Central memory CD4-positive, alpha-beta T cell (primary cell): Measurements from ENCODE around the gene PCDH17.

ENCODE experiments used
- DNase-seq: peaks from one replicate; pipeline ENCODE4 v3.0.0; 2022
- total RNA-seq, 3 experiments: gene quantifications; one replicate each; lab custom pipeline; 2026; lab: John Stamatoyannopoulos, UW

Gene PCDH17, protein sequence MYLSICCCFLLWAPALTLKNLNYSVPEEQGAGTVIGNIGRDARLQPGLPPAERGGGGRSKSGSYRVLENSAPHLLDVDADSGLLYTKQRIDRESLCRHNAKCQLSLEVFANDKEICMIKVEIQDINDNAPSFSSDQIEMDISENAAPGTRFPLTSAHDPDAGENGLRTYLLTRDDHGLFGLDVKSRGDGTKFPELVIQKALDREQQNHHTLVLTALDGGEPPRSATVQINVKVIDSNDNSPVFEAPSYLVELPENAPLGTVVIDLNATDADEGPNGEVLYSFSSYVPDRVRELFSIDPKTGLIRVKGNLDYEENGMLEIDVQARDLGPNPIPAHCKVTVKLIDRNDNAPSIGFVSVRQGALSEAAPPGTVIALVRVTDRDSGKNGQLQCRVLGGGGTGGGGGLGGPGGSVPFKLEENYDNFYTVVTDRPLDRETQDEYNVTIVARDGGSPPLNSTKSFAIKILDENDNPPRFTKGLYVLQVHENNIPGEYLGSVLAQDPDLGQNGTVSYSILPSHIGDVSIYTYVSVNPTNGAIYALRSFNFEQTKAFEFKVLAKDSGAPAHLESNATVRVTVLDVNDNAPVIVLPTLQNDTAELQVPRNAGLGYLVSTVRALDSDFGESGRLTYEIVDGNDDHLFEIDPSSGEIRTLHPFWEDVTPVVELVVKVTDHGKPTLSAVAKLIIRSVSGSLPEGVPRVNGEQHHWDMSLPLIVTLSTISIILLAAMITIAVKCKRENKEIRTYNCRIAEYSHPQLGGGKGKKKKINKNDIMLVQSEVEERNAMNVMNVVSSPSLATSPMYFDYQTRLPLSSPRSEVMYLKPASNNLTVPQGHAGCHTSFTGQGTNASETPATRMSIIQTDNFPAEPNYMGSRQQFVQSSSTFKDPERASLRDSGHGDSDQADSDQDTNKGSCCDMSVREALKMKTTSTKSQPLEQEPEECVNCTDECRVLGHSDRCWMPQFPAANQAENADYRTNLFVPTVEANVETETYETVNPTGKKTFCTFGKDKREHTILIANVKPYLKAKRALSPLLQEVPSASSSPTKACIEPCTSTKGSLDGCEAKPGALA (N-terminal part only)
- total RNA-seq = 0 to 0.39 (median 0.16) reads per million in 3 experiments

- peak; percentile 23 for DNase-seq
Measured at GRCh38 chr13:57631596-57632275, at the start of gene PCDH17. TSS of gene PCDH17 (plus strand) at chr13:57631744. CDS start at chr13:57632547, 803 bp downstream.

- no peak for DNase-seq
Measured at GRCh38 chr13:57582032-57582431, 49.5 kb upstream of the PCDH17 start.

DNA sequence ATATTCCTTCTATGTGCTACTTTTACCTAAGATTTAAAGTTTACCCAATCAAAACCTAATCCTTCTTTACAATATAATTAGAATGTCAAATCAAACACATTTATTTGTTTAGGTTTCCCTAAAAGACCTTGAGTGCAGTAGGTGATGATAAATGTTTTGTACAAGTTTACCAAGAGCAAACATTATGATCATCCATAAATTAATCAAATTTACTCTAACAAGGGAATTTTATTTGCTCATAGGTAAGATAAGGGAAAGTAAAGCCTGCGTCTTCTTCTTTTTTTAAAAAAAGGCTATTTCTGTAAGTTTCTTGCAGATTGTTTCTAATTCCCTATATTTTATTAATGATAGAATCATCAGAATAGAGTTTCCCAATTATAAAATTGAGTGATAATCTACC lies 48.0 kb upstream of the PCDH17 start:
- no peak for DNase-seq

DNA sequence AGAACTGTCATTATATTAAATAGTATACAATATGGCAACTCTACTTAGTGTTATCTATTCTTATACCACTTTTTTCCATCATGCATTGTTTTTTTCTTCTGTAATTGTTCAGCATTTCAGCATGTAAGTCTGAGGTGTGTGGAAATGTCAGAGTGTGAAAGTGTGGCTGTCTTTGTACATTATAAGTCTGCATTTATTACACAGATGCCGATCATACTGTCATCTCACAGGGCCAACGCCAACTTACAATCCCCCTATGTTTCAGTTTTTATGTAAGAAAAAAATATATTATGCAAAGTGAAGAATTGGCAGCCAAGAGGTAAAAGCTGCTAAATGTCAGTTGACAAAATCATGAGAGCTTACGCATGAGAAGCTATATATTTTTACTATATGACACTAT lies 42.9 kb upstream of the PCDH17 start:
- DNase-seq = no peak

DNA sequence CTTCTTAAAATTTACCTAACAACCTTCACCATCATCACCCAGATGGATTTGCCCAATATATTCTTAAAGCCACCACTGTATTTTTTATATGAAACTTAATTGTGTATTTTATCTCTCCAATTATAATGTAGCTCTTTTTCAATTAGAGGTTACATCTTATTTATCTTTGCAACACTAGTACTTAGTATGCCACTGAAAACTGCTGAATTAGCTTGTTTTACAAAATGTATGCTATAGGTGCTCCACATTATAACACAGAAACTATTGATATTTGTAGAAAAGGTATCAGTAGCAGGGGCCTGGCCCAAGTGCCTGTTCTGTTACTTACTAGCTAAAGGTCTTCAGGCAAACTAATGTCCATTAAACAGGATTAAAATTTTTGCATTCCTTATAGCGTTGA lies 35.8 kb upstream of the PCDH17 start:
- DNase-seq = no peak

- no peak for DNase-seq
Measured at GRCh38 chr13:57601536-57601935, 30.0 kb upstream of the PCDH17 start.

- no peak for DNase-seq
Measured at GRCh38 chr13:57604442-57604841, 27.1 kb upstream of the PCDH17 start.

- no peak for DNase-seq
Measured at GRCh38 chr13:57611969-57612368, 19.6 kb upstream of the PCDH17 start.

DNA sequence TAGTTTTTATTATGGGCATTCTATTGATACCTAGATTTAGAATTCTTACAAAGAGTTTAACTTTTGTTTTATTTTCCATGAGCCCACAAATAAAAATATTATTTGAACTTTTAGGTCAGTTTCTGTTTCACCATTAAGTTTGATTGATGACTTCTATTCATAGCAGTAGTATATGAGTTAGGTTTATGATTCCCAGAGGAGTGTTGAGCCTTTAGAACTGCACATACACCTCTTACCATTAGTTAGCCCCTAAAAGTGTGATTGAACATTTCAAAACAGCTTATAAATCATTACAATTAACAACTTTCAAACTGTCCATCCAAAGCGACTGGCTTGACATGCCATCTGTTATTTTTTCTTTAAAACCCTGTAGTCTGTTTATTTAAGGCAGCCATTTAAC lies 19.0 kb upstream of the PCDH17 start:
- DNase-seq = no peak

DNA sequence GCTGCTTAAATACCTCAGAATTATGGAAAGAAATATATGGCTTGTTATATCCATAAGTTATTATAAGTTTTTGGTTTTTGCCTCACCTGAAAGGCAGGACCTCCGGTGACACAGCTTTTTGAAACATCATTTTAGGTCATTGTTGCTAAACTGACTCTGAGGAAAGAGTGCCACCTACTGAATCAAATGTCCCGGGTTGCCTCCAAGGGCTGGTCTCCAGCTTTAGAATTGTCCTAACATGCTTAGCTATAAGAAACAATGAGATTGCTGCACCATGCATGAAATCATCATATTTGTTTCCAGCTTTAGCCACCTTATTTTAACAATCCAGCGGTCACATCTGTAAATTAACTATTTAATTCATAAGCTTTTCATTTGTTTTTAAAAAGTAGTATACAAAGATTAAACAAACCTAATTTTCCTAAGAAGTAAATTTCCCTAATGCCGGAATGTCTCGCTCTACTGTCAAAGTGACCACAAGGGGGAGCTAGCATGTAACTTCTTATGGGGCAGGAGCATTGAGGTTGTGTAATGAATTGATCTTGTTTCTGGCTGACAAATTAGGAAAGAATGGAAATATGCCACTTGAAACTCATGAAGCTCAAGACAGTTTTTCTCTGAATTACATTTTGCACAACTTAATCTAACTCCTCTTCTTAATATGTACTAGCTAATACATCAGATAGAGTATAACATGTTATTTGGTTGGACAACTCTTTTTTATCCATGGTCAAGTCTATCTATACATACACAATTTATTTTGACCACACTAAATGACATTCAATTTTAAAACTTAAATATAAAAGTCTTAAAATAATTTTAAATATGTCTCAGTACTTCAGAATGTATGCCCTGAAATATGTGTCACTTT lies 6.7 kb upstream of the PCDH17 start:
- DNase-seq = no peak

- no peak for DNase-seq
Measured at GRCh38 chr13:57627663-57628062, 3.9 kb upstream of the PCDH17 start.

DNA sequence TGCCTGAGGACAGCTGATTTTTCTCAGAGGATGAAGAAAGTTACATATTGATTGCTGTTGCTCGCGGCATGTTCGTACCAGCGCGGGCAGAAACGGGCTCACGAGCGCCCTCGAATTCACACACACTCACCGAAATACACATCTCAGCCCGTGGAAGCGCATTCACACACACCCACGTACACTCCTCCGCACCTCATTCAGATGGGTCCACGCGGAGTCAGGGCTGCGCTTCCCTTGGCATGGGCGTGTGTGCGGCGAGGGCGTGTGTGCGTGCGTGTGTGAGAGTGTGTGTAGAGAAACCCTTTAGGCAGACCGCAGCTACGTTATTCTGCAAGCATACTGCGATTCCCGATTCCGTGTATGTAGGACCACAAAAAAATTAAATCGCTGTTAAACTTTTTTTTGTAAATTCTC lies 2.1 kb upstream of the PCDH17 start:
- no peak for DNase-seq

DNA sequence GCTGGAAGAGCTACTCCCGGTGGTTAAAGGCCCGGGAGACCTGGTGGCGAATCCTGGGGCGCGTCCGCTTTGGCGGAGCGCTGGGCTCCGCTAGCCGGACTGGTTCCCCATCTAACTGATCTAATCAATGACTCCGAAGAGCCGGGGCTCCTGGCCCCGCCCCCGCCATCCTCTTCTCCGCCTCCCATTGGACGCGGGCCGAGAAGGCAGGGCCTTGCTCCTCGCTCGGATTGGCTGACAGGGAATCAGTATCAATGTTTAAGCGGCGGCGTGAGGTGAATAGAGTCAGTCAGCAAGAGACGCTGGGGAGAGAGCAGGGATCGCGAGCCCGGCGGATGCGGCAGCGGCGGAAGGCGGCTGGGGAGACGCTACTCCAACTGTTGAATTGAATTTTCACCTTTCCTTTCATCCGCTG lies 1.7 kb upstream of the PCDH17 start:
- peak; percentile 57 for DNase-seq

DNA sequence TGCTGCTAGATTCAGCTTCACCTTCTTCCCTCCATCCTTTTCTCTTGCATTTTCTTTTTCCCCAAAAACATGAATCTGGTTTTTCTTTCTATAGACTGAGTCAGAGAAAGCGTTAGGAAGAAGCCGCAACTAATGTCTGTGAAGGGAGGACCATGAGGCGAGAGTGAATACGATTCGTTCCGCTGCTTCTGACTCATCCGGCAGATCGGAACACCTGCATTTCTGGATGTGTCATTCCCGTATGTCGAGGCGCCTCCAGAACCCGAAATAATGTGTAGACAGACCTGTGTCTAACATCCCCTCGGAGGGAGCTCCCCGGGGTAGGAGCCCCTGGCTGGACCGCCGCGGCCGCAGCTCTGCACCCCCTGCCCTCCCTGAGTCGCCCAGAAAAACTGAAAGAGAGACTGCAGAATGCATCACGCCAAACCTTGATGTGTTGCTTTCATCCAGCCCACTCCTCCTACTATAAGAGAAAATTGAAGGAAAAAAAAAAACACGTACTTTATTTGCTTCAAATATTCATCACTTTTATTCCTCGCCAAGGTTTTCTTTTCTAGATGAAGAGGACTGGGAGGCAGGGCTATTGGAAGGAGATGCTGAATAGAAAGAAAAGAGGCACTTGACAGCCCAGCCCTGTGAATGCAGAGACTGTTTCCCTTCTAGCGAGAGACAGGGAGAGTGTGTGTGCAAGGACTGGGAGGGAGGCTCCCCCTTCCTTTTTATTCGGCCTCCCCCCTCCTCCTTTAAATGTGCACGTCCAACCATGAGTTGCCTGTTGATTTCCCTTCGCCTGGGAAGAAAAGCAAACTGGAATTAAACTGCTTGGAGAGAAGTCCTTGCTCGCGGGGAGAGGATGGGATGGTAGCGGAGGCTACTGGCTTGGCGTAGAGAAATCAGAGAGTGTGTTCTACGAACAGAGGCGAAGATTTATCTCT lies 616 bp upstream of the PCDH17 start:
- DNase-seq = no peak

- DNase-seq = no peak
Measured at GRCh38 chr13:57632276-57633140, 964 bp downstream of the PCDH17 start.

GRCh38 chr13:57633141-57633949 lies 1.8 kb downstream of the PCDH17 start:
- DNase-seq = no peak

- DNase-seq = no peak
Measured at GRCh38 chr13:57633950-57634838, 2.6 kb downstream of the PCDH17 start.

DNA sequence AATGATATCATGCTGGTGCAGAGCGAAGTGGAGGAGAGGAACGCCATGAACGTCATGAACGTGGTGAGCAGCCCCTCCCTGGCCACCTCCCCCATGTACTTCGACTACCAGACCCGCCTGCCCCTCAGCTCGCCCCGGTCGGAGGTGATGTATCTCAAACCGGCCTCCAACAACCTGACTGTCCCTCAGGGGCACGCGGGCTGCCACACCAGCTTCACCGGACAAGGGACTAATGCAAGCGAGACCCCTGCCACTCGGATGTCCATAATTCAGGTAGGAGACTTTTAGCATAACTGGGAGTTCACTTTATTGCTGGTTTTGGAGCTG lies 3.3 kb downstream of the PCDH17 start:
- DNase-seq = no peak
